Kidney (tissue), 14 donors: Measurements from ENCODE around the gene ATP6V1F. TPM values are rescaled to one million over a fixed set of nuclear protein-coding genes. Genes with fewer than 3 reads are reported as not detected.
A peak's percentile ranks its signal among the peaks of the same experiment; 100 is the strongest.

Experiments
- DNase-seq, 5 donors: peaks; one replicate each; pipeline ENCODE4 v3.0.0-alpha.2; 2013 to 2020
- FAIRE-seq: peaks from 2 replicates; lab custom pipeline; 2012; peaks lifted over from hg19 to GRCh38; lab: Jason Lieb, UNC
- H3K27ac ChIP-seq, 2 donors: one replicate each; pipeline ENCODE4 v1.7.0; 2013; ENCODE audit warnings: low read depth in 2 of 2, low read length in 2 of 2, inconsistent platforms in 1 of 2
- H3K27me3 ChIP-seq: one replicate; pipeline ENCODE4 v1.7.1; 2013; ENCODE audit warnings: low read length, inconsistent platforms; ENCODE audit not compliant: control insufficient read depth, insufficient read depth
- H3K36me3 ChIP-seq, 3 donors: one replicate each; pipeline versions ENCODE4 v1.7.0 to v1.7.1; 2013; ENCODE audit warnings: low read length in 3 of 3, control low read depth in 1 of 3, inconsistent platforms in 1 of 3; ENCODE audit not compliant: insufficient read depth in 3 of 3, control insufficient read depth in 2 of 3
- H3K4me1 ChIP-seq, 3 donors: one replicate each; pipeline versions ENCODE4 v1.7.0 to v1.7.1; 2013; ENCODE audit warnings: low read length in 3 of 3, inconsistent platforms in 1 of 3, low read depth in 1 of 3; ENCODE audit not compliant: control insufficient read depth in 2 of 3, insufficient read depth in 2 of 3
- H3K4me3 ChIP-seq, 3 donors: one replicate each; pipeline versions ENCODE4 v1.7.0 to v1.8.1; 2013; ENCODE audit warnings: low read length in 3 of 3, control low read depth in 1 of 3, inconsistent platforms in 1 of 3
- H3K9ac ChIP-seq, 3 donors: one replicate each; pipeline versions ENCODE4 v1.7.0 to v1.7.1; 2013; ENCODE audit warnings: low read length in 3 of 3, control low read depth in 1 of 3, inconsistent platforms in 1 of 3
- H3K9me3 ChIP-seq, 3 donors: one replicate each; pipeline versions ENCODE4 v1.7.0 to v1.7.1; 2013; ENCODE audit warnings: low read length in 3 of 3, control low read depth in 1 of 3, inconsistent platforms in 1 of 3; ENCODE audit not compliant: control insufficient read depth in 2 of 3, insufficient read depth in 1 of 3
- CTCF ChIP-seq: IDR thresholded peaks from 3 replicates; pipeline ENCODE4 v1.5.1; 2012; ENCODE audit warnings: mild to moderate bottlenecking, moderate library complexity, borderline replicate concordance; ENCODE audit not compliant: insufficient read depth; ENCODE audit errors: extremely low read depth
- intact Hi-C: fragments of 100-400 bp; cut with DNase I; formaldehyde crosslinking; loops from one replicate; pipeline ENCODE4 v1.11.1; 2022
- polyA plus RNA-seq: library from polyadenylated mRNA; stranded (reverse); fragments of 350-450 nt; fragmentation: Illumina TruSeq; extraction: RNeasy Lipid Tissue Mini Kit (QIAGEN cat#74804); gene quantifications from one replicate; pipeline ENCODE4 v1.2.3, GENCODE V29; 2014; ENCODE audit warnings: low read depth, low replicate concordance; ENCODE audit not compliant: insufficient read depth
- total RNA-seq: library from RNA; stranded (reverse); fragmentation: NEBNext Ultra II Directional; extraction: Animal tissue kit (Norgen Biotek cat#: 25700); gene quantifications from one replicate; pipeline ENCODE4 v1.2.1, GENCODE V29; 2021
- donor health status: control.
- donor health status: control.
- donor health status: control.
- donor health status: control.
- donor health status: control.
- donor health status: DM: yes; HTN: yes; CAD: no.
- donor health status: Normal renal cell carcinoma (clear cell type).

ATP6V1F gene
- total and polyA plus RNA-seq, 2 donors from 2014 or later, result 161 to 684 TPM

GRCh38 chr7:128863433-128863989, 855 bp downstream of the ATP6V1F start:
- peak; percentile 13 for TF ChIP-seq CTCF

GRCh38 chr7:128865303-128865702, 2.6 kb downstream of the ATP6V1F start:
- H3K4me3 ChIP-seq, result no peak overlapping the region
- no peaks in the 10 kb centered on the region for H3K27me3 ChIP-seq
- no peak for TF ChIP-seq CTCF
- intact Hi-C loops, result no loop called here
- H3K9me3 ChIP-seq, result no peaks in the 10 kb centered on the region
- peaks cover 0 to 16% (median 0%) of the 10 kb centered on the region in 3 donors for H3K36me3 ChIP-seq
- H3K9ac ChIP-seq, result no peak overlapping the region
- DNase-seq, result no peak
- no peak for FAIRE-seq
- peaks cover 0 to 17% (median 11%) of the 10 kb centered on the region in 3 donors for H3K4me1 ChIP-seq
- no peak overlapping the region for H3K27ac ChIP-seq

More at GRCh38 chr7:128863433-128863989, 855 bp downstream of the ATP6V1F start:
- Histone ChIP-seq H3K27me3 (no peaks in the 10 kb centered on the region), H3K27ac (peak overlapping the region; percentile 94 to 95), H3K9ac (peak overlapping the region; percentile 80 to 99 (median 83)), H3K9me3 (no peaks in the 10 kb centered on the region), H3K4me3 (peak overlapping the region; percentile 81 to 99 (median 92)), H3K36me3 (peaks cover 0 to 16% (median 0%) of the 10 kb centered on the region in 3 donors), H3K4me1 (peaks cover 0 to 17% (median 7%) of the 10 kb centered on the region in 3 donors)
- intact Hi-C loops, result no loop called here
- peak in 3 of 5 donors; percentile 66 to 84 (median 72) for DNase-seq
- no peak for FAIRE-seq

GRCh38 chr7:128865996-128866877, 3.6 kb downstream of the ATP6V1F start:
- no peak overlapping the region for H3K4me3 ChIP-seq
- DNase-seq (no peak), FAIRE-seq (no peak)
- TF ChIP-seq CTCF, result no peak
- intact Hi-C loops, result no loop called here
- H3K9ac ChIP-seq, result no peak overlapping the region
- no peak overlapping the region for H3K27ac ChIP-seq
- peaks cover 0 to 17% (median 11%) of the 10 kb centered on the region in 3 donors for H3K4me1 ChIP-seq
- no peaks in the 10 kb centered on the region for H3K9me3 ChIP-seq
- peaks cover 0 to 16% (median 0%) of the 10 kb centered on the region in 3 donors for H3K36me3 ChIP-seq
- H3K27me3 ChIP-seq, result no peaks in the 10 kb centered on the region
